VCaP (cell line): ENCODE data around the gene FRY.

Experiments
- H3K27ac ChIP-seq: fragments of 450-650 bp; 2 replicates; pipeline ENCODE4 v1.5.1; 2017
- TF ChIP-seq, protein P1 (sequence below): fragments of 450-650 bp; conservative IDR thresholded peaks from 2 replicates; pipeline ENCODE4 v1.5.1; 2017; ENCODE audit warnings: mild to moderate bottlenecking, moderate library complexity

Gene FRY

DNA sequence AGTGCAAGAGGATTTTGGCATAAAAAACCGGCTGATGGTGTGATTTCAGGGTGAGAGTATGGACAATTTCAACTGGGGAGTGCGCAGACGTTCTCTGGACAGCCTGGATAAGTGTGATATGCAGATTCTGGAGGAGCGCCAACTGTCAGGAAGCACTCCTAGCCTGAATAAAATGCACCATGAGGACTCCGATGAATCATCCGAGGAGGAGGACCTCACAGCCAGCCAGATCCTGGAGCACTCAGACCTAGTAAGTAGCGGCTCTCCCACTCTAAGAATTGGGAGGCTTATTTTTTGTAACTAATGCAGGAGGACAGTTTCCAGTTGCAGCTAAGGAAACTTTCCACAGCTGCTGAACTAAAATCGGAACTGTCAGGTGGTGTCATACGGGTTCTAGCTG is 230.0 kb downstream of the FRY start:
- H3K27ac ChIP-seq = no peak overlapping the region
- TF ChIP-seq, protein P1, sequence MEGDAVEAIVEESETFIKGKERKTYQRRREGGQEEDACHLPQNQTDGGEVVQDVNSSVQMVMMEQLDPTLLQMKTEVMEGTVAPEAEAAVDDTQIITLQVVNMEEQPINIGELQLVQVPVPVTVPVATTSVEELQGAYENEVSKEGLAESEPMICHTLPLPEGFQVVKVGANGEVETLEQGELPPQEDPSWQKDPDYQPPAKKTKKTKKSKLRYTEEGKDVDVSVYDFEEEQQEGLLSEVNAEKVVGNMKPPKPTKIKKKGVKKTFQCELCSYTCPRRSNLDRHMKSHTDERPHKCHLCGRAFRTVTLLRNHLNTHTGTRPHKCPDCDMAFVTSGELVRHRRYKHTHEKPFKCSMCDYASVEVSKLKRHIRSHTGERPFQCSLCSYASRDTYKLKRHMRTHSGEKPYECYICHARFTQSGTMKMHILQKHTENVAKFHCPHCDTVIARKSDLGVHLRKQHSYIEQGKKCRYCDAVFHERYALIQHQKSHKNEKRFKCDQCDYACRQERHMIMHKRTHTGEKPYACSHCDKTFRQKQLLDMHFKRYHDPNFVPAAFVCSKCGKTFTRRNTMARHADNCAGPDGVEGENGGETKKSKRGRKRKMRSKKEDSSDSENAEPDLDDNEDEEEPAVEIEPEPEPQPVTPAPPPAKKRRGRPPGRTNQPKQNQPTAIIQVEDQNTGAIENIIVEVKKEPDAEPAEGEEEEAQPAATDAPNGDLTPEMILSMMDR = no peak

DNA sequence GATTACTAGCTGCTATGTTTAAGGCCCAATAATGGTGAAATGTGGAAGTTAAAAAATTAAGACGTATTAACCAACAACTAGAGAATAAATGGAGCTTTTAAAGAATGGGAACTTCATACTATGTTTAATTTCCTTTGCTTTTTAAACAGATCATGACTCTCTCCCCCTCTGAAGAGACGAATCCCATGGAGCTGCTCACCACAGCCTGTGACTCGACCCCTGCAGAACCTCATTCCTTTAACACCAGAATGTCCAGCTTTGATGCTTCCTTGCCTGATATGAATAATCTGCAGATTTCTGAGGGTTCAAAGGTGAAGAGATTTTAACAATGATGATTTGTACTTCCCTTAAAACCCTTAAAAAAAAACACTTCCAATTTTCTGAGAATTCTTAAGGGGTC is 230.6 kb downstream of the FRY start:
- TF ChIP-seq, protein P1 = no peak
- no peak overlapping the region for H3K27ac ChIP-seq

DNA sequence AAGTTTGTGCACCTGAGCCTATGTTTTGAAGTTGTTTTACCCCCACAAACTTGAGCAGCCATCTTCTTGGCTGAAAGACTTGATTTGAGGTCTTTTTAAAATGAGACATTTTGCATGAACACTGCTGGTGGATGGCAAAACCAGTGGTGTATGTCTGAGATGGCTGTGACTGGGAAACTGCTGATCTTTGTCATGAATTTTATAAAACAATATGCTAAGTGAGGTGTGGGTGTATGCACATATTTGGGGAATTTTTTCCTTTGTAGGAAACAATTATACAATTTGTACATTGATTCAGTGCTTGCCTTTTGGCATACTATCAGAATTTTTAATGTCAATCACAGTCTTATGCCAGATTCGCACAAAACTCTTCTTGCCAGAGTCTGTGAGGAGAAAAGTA is 231.0 kb downstream of the FRY start:
- H3K27ac ChIP-seq = no peak overlapping the region

DNA sequence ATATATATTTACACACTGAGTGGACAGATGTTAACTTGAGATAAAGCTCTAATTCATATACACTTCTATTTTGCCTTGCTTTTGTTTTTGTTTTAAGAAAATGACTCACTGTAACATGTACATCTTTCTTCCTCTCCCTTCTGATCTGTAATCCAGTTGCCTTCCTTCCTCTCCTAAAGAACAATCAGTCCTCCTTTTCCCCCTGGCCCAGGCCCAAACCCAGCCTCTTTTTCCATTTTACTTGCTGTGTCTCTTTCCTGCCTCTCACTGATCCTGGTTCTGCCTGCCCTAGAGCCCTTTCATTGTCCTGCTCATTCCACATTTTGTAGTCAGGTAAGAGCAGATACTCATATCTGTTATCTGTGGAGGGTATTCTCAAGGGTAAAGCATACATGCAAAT is 232.8 kb downstream of the FRY start:
- TF ChIP-seq, protein P1 = no peak
- H3K27ac ChIP-seq = peak overlapping the region; percentile 8; the same call in 1 of the 2 replicates

More for the DNA sequence above, 231.0 kb downstream of the FRY start:
- TF ChIP-seq, protein P1 = no peak

DNA sequence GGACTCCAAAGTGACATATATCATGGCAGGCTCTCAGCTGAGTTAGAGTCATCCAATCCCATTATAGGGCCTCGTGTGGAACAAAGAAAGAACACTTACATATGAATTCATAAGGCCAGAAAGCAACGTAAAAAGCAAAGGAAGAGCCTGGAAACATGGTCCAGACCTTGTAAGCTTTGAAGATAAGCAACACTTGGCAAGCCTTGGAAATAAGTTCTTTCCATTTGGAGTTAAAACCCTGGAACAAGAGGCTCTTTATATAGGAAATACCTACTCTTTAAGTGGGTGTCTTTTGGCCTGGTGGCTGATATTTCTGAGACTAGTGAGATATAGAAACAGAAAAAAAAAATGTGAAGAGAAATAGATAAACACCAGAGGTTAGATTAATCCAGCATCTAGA is 234.2 kb downstream of the FRY start:
- H3K27ac ChIP-seq = no peak overlapping the region
- TF ChIP-seq, protein P1 = no peak

DNA sequence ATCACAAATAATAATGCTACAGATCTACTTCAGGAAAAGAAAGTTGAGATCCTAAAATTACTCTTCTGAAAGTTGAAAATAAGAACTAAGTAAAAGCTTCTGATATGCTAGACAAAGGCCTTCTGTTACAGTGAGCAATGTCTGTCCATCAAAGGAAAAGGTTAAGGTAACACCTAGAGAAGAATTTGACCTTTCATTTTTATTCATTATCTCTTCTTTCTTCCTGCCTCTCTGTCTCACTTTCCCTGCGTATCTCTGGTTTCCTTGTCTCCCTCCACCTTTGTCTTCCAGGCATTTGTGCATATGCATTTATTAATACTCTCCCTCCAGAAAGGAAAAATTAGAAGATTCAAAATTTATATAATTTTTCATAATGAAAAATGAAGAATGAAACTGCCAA is 234.6 kb downstream of the FRY start:
- no peak overlapping the region for H3K27ac ChIP-seq
- TF ChIP-seq, protein P1 = no peak

DNA sequence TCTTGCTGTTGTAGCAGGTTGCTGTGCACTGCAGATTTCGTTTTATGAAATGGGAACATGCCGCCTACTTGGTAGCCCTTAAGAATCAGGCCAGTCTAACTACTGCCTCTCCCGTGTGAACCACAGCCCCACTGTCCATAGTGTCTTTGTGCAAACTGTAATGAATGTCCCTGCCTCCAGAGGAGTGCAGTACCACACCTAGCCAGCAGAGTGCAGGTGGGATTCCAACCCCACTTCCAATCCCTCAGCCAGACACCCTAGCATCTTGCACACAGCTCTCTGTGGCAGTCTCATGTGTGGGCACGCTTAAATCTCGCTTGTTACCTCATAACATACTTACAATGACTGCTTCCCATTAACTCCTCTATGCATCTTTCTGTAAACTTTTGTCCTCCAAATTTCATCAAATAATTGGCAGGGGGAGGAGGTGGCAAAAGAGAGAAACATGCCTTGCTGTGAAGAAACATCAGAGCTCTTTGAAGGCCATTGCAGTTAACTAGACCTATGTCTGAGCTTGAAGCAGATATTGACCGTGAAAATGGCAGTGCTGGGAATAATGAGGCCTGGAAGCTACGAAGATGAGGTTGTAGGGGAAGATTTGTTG is 236.4 kb downstream of the FRY start:
- TF ChIP-seq, protein P1 = peak; percentile 80
- no peak overlapping the region for H3K27ac ChIP-seq
